GM12892 (cell line): ENCODE results near the gene OR51A2.

Experiments used
- POLR2A ChIP-seq: IDR thresholded peaks from 2 replicates; pipeline ENCODE4 v1.6.1; 2011; ENCODE audit warnings: low read depth, low read length, control low read depth
- POLR2AphosphoS5 ChIP-seq: IDR thresholded peaks from 2 replicates; pipeline ENCODE4 v1.6.1; 2011; ENCODE audit warnings: low read depth, low read length, control low read depth
- TAF1 ChIP-seq: IDR thresholded peaks from 2 replicates; pipeline ENCODE4 v1.6.1; 2011; ENCODE audit warnings: low read depth, mild to moderate bottlenecking, control low read depth, low read length, borderline replicate concordance

- no peak for TF ChIP-seq POLR2A
- TF ChIP-seq POLR2AphosphoS5 = no peak
- TF ChIP-seq TAF1 = no peak
Measured at GRCh38 chr11:4983841-4984240, 28.3 kb upstream of the OR51A2 start.
